ENCODE results near the gene KIZ.

KIZ gene

GRCh38 chr20:21278829-21279228 is 152.9 kb downstream of the KIZ start:
- intact Hi-C loops (cut with DNase I; ENCODE audit: low total_unique reads): no loop called here
- no peak for TF ChIP-seq CTCF (IDR thresholded peaks at IDR 0.05)

GRCh38 chr20:21279706-21280521 is 154.0 kb downstream of the KIZ start:
- intact Hi-C loops (cut with DNase I; ENCODE audit: low total_unique reads): no loop called here
- DNase-seq: no peak

More at GRCh38 chr20:21278829-21279228, 152.9 kb downstream of the KIZ start:
- Histone ChIP-seq H3K36me3 (no peaks in the 10 kb centered on the region), H3K4me1 (no peaks in the 10 kb centered on the region), H3K4me3 (no peak overlapping the region), H3K27me3 (peaks cover 0 to 7% of the 10 kb centered on the region in 2 donors), H3K9me3 (no peaks in the 10 kb centered on the region), H3K27ac (no peak overlapping the region)
- no peak for DNase-seq

GRCh38 chr20:21280522-21281016 is 154.7 kb downstream of the KIZ start:
- Histone ChIP-seq H3K4me1 (no peaks in the 10 kb centered on the region), H3K27me3 (no peaks in the 10 kb centered on the region), H3K27ac (no peak overlapping the region), H3K36me3 (no peaks in the 10 kb centered on the region), H3K9me3 (no peaks in the 10 kb centered on the region), H3K4me3 (no peak overlapping the region)
- no peak for DNase-seq
- no peak for TF ChIP-seq CTCF (IDR thresholded peaks at IDR 0.05)
- intact Hi-C loops (cut with DNase I; ENCODE audit: low total_unique reads): no loop called here

More at GRCh38 chr20:21279706-21280521, 154.0 kb downstream of the KIZ start:
- Histone ChIP-seq H3K4me3 (no peak overlapping the region), H3K9me3 (no peaks in the 10 kb centered on the region), H3K4me1 (no peaks in the 10 kb centered on the region), H3K36me3 (no peaks in the 10 kb centered on the region), H3K27ac (no peak overlapping the region), H3K27me3 (no peaks in the 10 kb centered on the region)
- no peak for TF ChIP-seq CTCF (IDR thresholded peaks at IDR 0.05)

GRCh38 chr20:21286775-21287174 is 160.9 kb downstream of the KIZ start:
- Histone ChIP-seq H3K27ac (no peak overlapping the region), H3K36me3 (no peaks in the 10 kb centered on the region), H3K9me3 (peaks cover 0 to 10% (median 0%) of the 10 kb centered on the region in 3 donors), H3K27me3 (no peaks in the 10 kb centered on the region), H3K4me3 (no peak overlapping the region), H3K4me1 (no peaks in the 10 kb centered on the region)
- intact Hi-C loops (cut with DNase I; ENCODE audit: low total_unique reads): no loop called here
- no peak for TF ChIP-seq CTCF (IDR thresholded peaks at IDR 0.05)
- DNase-seq: no peak

GRCh38 chr20:21288587-21289370 is 162.9 kb downstream of the KIZ start:
- H3K4me1 ChIP-seq: no peaks in the 10 kb centered on the region
- TF ChIP-seq CTCF (IDR thresholded peaks at IDR 0.05): no peak
- H3K36me3 ChIP-seq: no peaks in the 10 kb centered on the region
- no peak overlapping the region for H3K4me3 ChIP-seq
- intact Hi-C loops (cut with DNase I; ENCODE audit: low total_unique reads): no loop called here
- H3K27ac ChIP-seq: no peak overlapping the region
- H3K9me3 ChIP-seq: peaks cover 0 to 10% (median 0%) of the 10 kb centered on the region in 3 donors
- no peak for DNase-seq
- no peaks in the 10 kb centered on the region for H3K27me3 ChIP-seq

Measured in tibial artery (tissue), 4 donors.